HepG2 (cell line): Measurements from ENCODE around the gene MLNR. TPM values are rescaled to one million over a fixed set of nuclear protein-coding genes. Genes with fewer than 3 reads are reported as not detected.

Experiments
- ATAC-seq: fragments of 200-7000 bp; cut with Tn5 transposase; 3 replicates; pipeline ENCODE4 v1.9.1; 2020; ENCODE audit warnings: mild to moderate bottlenecking, moderate library complexity
- BruUV-seq: library from RNA; stranded (reverse); fragments of 400-500 nt; replicated peaks from 2 replicates; lab custom pipeline; 2021; lab: Mats Ljungman, UMichigan
- CTCF ChIA-PET: fragments of 300-600 bp; formaldehyde crosslinking; extraction: SDS; loops from one replicate; lab custom pipeline; 2021; ENCODE audit warnings: low total read pairs, inconsistent platforms, low intra/inter-chr PET ratio; lab: Yijun Ruan, JAX
- POLR2A ChIA-PET: fragments of 350-600 bp; sonication (Branson Sonifier 250); formaldehyde crosslinking; loops from one replicate; lab custom pipeline; 2020; ENCODE audit warnings: antibody characterized with exemption, inconsistent platforms; lab: Yijun Ruan, JAX
- DNase-seq: peaks from one replicate; pipeline ENCODE4 v3.0.0-alpha.2; 2015; ENCODE audit warnings: low spot score
- FAIRE-seq: peaks from 3 replicates; lab custom pipeline; 2011; peaks lifted over from hg19 to GRCh38; lab: Jason Lieb, UNC
- H2AFZ ChIP-seq: one replicate; pipeline ENCODE4 v1.6.1; 2011; ENCODE audit warnings: low read length, inconsistent platforms
- H3K27ac ChIP-seq: fragments of 300-600 bp; 3 replicates; pipeline ENCODE4 v1.8.0; 2011; ENCODE audit warnings: mixed run types, mild to moderate bottlenecking, mixed read lengths, low read length, inconsistent platforms; ENCODE audit not compliant: insufficient read depth; ENCODE audit errors: extremely low read length
- H3K27me3 ChIP-seq, 2 experiments: fragments of 200-600 bp in 1 of 2; 2 replicates in 1 of 2; 3 replicates in 1 of 2; pipeline versions ENCODE4 v1.6.0 to v1.8.0; 2011; ENCODE audit warnings: low read length in 2 of 2, mild to moderate bottlenecking in 2 of 2, moderate library complexity in 2 of 2, inconsistent platforms in 1 of 2; ENCODE audit not compliant: insufficient read depth in 2 of 2, control insufficient read depth in 1 of 2
- H3K36me3 ChIP-seq, 2 experiments: fragments of 200-600 bp in 1 of 2; replicated peaks in 1 of 2; 2 replicates in 1 of 2; 3 replicates in 1 of 2; pipeline versions ENCODE4 v1.5.1 to v1.8.0; 2011; ENCODE audit warnings: low read length in 2 of 2, inconsistent platforms in 1 of 2; ENCODE audit not compliant: insufficient read depth in 2 of 2, control insufficient read depth in 1 of 2
- H3K4me1 ChIP-seq: 2 replicates; pipeline ENCODE4 v1.5.1; 2012; ENCODE audit warnings: low read length, inconsistent platforms; ENCODE audit not compliant: insufficient read depth
- H3K4me2 ChIP-seq: 2 replicates; pipeline ENCODE4 v1.6.0; 2011; ENCODE audit warnings: low read depth, low read length, inconsistent platforms
- H3K4me3 ChIP-seq, 3 experiments: fragments of 200-600 bp in 1 of 3; sonication (generic), shearing (Covaris generic) in 1 of 3; replicated peaks in 1 of 3; 2 replicates each; pipeline ENCODE4 v1.5.1; 2011 to 2016; ENCODE audit warnings: low read length in 3 of 3, inconsistent platforms in 2 of 3, low read depth in 2 of 3, mild to moderate bottlenecking in 2 of 3, control low read depth in 1 of 3, mixed read lengths in 1 of 3; ENCODE audit not compliant: insufficient read depth in 1 of 3
- H3K79me2 ChIP-seq: one replicate; pipeline ENCODE4 v1.6.1; 2011; ENCODE audit warnings: low read length, inconsistent platforms; ENCODE audit not compliant: insufficient read depth
- H3K9ac ChIP-seq: 2 replicates; pipeline ENCODE4 v1.6.0; 2011; ENCODE audit warnings: mild to moderate bottlenecking, low read depth, low read length, inconsistent platforms; ENCODE audit not compliant: insufficient read depth
- H3K9me3 ChIP-seq: 2 replicates; pipeline ENCODE4 v1.5.1; 2012; ENCODE audit warnings: mild to moderate bottlenecking, low read length
- H4K20me1 ChIP-seq: 2 replicates; pipeline ENCODE4 v1.6.0; 2011; ENCODE audit warnings: inconsistent platforms, mild to moderate bottlenecking, low read length, moderate library complexity; ENCODE audit not compliant: insufficient read depth
- ARNTL ChIP-seq: sonication (generic); formaldehyde crosslinking; IDR thresholded peaks from 2 replicates; pipeline ENCODE4 v1.4.0; 2020; ENCODE audit warnings: mild to moderate bottlenecking, missing genetic modification reagents
- CHCHD3 ChIP-seq: sonication (generic); formaldehyde crosslinking; IDR thresholded peaks from 2 replicates; pipeline ENCODE4 v1.8.0; 2022; ENCODE audit warnings: mild to moderate bottlenecking, missing genetic modification reagents, moderate library complexity
- ETV6 ChIP-seq: sonication (generic); formaldehyde crosslinking; conservative IDR thresholded peaks from 2 replicates; pipeline ENCODE4 v1.4.0; 2020; ENCODE audit warnings: missing genetic modification reagents
- FOSL2 ChIP-seq: sonication (generic); formaldehyde crosslinking; IDR thresholded peaks from 2 replicates; pipeline ENCODE4 v1.4.0; 2020; ENCODE audit warnings: missing genetic modification reagents
- KDM1A ChIP-seq: IDR thresholded peaks from 2 replicates; pipeline ENCODE4 v1.6.1; 2016; ENCODE audit warnings: missing compliant biosample characterization
- KLF15 ChIP-seq: sonication (generic); formaldehyde crosslinking; IDR thresholded peaks from 2 replicates; pipeline ENCODE4 v1.8.1; 2023; ENCODE audit warnings: borderline replicate concordance, mild to moderate bottlenecking, inconsistent platforms, missing genetic modification reagents, mixed read lengths
- NCOA2 ChIP-seq: sonication (generic); formaldehyde crosslinking; IDR thresholded peaks from 2 replicates; pipeline ENCODE4 v1.8.0; 2022; ENCODE audit warnings: inconsistent platforms
- TAF1 ChIP-seq: sonication (generic); formaldehyde crosslinking; IDR thresholded peaks from 2 replicates; pipeline ENCODE4 v1.4.0; 2020; ENCODE audit warnings: missing genetic modification reagents
- TBL1XR1 ChIP-seq: fragments of 150-350 bp; IDR thresholded peaks from 2 replicates; pipeline ENCODE4 v1.6.1; 2014; ENCODE audit warnings: borderline replicate concordance, low read length; ENCODE audit not compliant: partially characterized antibody
- ZBTB3 ChIP-seq: sonication (generic); formaldehyde crosslinking; IDR thresholded peaks from 2 replicates; pipeline ENCODE4 v1.4.0; 2020; ENCODE audit warnings: low read depth, mild to moderate bottlenecking, moderate library complexity, missing genetic modification reagents, borderline replicate concordance
- ZNF17 ChIP-seq: sonication (generic); formaldehyde crosslinking; IDR thresholded peaks from 2 replicates; pipeline ENCODE4 v1.5.0; 2020; ENCODE audit warnings: mild to moderate bottlenecking, missing genetic modification reagents
- ZNF282 ChIP-seq: fragments of 450-650 bp; IDR thresholded peaks from 2 replicates; pipeline ENCODE4 v1.6.1; 2018; ENCODE audit not compliant: partially characterized antibody
- ZNF431 ChIP-seq: sonication (generic); formaldehyde crosslinking; IDR thresholded peaks from 2 replicates; pipeline ENCODE4 v1.9.0; 2022; ENCODE audit warnings: missing genetic modification reagents, low read depth, mild to moderate bottlenecking, borderline replicate concordance
- ZNF441 ChIP-seq: sonication (generic); formaldehyde crosslinking; IDR thresholded peaks from 2 replicates; pipeline ENCODE4 v1.7.0; 2021; ENCODE audit warnings: missing genetic modification reagents, borderline replicate concordance
- ZNF737 ChIP-seq: sonication (generic); formaldehyde crosslinking; IDR thresholded peaks from 2 replicates; pipeline ENCODE4 v1.5.0; 2020; ENCODE audit warnings: missing genetic modification reagents, mild to moderate bottlenecking, borderline replicate concordance
- WGBS: methylation state at CpG from one replicate; pipeline ENCODE4 v1.1.6; 2017; ENCODE audit warnings: low lambda C conversion rate; 5-methylcytosine and 5-hydroxymethylcytosine counted together
- in situ Hi-C: cut with HindIII; loops from 2 replicates; pipeline ENCODE4 v1.10.0; 2017; ENCODE audit warnings: low pct_unique_long_range_greater_than_20kb; ENCODE audit not compliant: extremely low pct_ligation_motif_present
- intact Hi-C: fragments of 100-400 bp; cut with micrococcal nuclease; formaldehyde crosslinking; loops from one replicate; pipeline ENCODE4 v1.10.0; 2022; ENCODE audit not compliant: unreplicated experiment
- polyA plus RNA-seq, 8 experiments: library from polyadenylated mRNA; depleted of rRNA in 3 of 8; stranded (reverse) in 7 of 8; unstranded in 1 of 8; fragments of >200 nt; fragmentation: Illumina TruSeq in 4 of 8; extraction: Trizol in 4 of 8; gene quantifications; 2 replicates each; pipeline versions ENCODE4 v1.2.1 to v1.2.3, GENCODE V29; 2011 to 2016; ENCODE audit warnings: low read depth in 4 of 8, missing spikeins in 1 of 8, mixed read lengths in 1 of 8; ENCODE audit not compliant: insufficient read depth in 1 of 8
- total RNA-seq, 5 experiments: library from RNA; depleted of rRNA; stranded (reverse); fragments of >200 nt; fragmentation: Illumina TruSeq; extraction: Trizol; gene quantifications; 2 replicates each; pipeline ENCODE4 v1.2.3, GENCODE V29; 2016; ENCODE audit warnings: low read depth in 1 of 5
- TF ChIP-seq, protein P1 (sequence below): sonication (generic); formaldehyde crosslinking; IDR thresholded peaks from 2 replicates; pipeline ENCODE4 v1.4.0; 2020; ENCODE audit warnings: low read depth, mild to moderate bottlenecking, missing genetic modification reagents
- TF ChIP-seq, protein P2 (sequence below): sonication (generic); formaldehyde crosslinking; IDR thresholded peaks from 2 replicates; pipeline ENCODE4 v1.4.0; 2020; ENCODE audit warnings: missing genetic modification reagents
- TF ChIP-seq, protein P3 (sequence below): sonication (generic); formaldehyde crosslinking; IDR thresholded peaks from 2 replicates; pipeline ENCODE4 v1.5.0; 2020; ENCODE audit warnings: missing genetic modification reagents
- TF ChIP-seq, protein P4 (sequence below): IDR thresholded peaks from 2 replicates; pipeline ENCODE4 v1.6.1; 2012; ENCODE audit warnings: inconsistent platforms
- TF ChIP-seq, protein P5 (sequence below): IDR thresholded peaks from 2 replicates; pipeline ENCODE4 v1.6.1; 2016; ENCODE audit warnings: control low read depth

MLNR gene
- total and polyA plus RNA-seq, 2 of the 13 experiments (the other 11 are each of a cell fraction or from before 2014, with no cell fraction given): 0.46 TPM; not detected in 1

DNA sequence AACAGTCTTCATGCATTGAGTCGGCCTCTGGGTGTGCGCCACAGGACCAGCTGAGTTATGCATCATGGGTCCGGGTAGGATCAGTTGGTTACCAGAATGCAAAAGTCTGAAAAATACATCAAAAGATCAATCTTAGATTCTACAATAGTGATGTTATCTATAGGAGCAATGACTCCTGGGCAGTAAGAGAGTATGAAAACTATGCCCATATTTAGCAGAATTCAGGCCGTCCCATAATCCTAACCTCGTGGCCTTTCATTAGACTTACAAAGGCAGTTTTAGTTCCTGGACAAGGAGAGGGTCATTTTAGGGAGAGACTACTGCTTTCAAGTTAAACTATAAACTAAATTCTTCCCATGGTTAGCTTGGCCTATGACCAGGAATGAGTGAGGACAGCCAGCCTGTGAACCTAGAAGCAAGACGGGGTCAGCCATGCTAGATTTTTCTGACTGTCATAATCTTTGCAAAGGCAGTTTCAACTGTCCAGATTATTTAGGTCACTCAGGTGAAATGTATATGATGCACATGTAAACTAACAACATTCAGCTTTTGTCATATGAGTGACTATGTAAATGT lies 15.8 kb downstream of the MLNR start:
- Histone ChIP-seq H3K4me2 (no peak overlapping the region), H2AFZ (no peak overlapping the region), H4K20me1 (no peaks in the 10 kb centered on the region), H3K27me3 (no peaks in the 10 kb centered on the region), H3K27ac (no peak overlapping the region), H3K4me3 (no peak overlapping the region), H3K36me3 (no peaks in the 10 kb centered on the region), H3K9me3 (no peaks in the 10 kb centered on the region), H3K79me2 (no peaks in the 10 kb centered on the region), H3K9ac (no peak overlapping the region), H3K4me1 (no peaks in the 10 kb centered on the region)
- POLR2A ChIA-PET: interaction anchor here (1.9 kb wide), 1 partner anchor 12 kb away, joined by 7 read pairs; the partner anchor contains the start of gene CDADC1
- CTCF ChIA-PET: no interaction called here
- no TSS peak for BruUV-seq
- FAIRE-seq (no peak), ATAC-seq (no peak), DNase-seq (no peak)
- in situ Hi-C loops (no loop called here), intact Hi-C loops (no loop called here)
- WGBS: 59% methylated on average over 6 of the region's 6 CpGs
- TF ChIP-seq ZNF17 (CRISPR knock-in tag) (no peak), ZNF282 (no peak), NCOA2 (CRISPR knock-in tag) (no peak), ZNF441 (no peak), KLF15 (CRISPR knock-in tag) (no peak), ZBTB3 (CRISPR knock-in tag) (no peak), TBL1XR1 (no peak), TAF1 (CRISPR knock-in tag) (no peak), CHCHD3 (CRISPR knock-in tag) (no peak), ZNF431 (CRISPR knock-in tag) (no peak), ARNTL (CRISPR knock-in tag) (no peak), KDM1A (CRISPR knock-in tag) (no peak), ETV6 (no peak), FOSL2 (no peak), ZNF737 (CRISPR knock-in tag) (no peak)
- TF ChIP-seq, protein P1, sequence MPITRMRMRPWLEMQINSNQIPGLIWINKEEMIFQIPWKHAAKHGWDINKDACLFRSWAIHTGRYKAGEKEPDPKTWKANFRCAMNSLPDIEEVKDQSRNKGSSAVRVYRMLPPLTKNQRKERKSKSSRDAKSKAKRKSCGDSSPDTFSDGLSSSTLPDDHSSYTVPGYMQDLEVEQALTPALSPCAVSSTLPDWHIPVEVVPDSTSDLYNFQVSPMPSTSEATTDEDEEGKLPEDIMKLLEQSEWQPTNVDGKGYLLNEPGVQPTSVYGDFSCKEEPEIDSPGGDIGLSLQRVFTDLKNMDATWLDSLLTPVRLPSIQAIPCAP (CRISPR knock-in tag): no peak
- TF ChIP-seq, protein P2, sequence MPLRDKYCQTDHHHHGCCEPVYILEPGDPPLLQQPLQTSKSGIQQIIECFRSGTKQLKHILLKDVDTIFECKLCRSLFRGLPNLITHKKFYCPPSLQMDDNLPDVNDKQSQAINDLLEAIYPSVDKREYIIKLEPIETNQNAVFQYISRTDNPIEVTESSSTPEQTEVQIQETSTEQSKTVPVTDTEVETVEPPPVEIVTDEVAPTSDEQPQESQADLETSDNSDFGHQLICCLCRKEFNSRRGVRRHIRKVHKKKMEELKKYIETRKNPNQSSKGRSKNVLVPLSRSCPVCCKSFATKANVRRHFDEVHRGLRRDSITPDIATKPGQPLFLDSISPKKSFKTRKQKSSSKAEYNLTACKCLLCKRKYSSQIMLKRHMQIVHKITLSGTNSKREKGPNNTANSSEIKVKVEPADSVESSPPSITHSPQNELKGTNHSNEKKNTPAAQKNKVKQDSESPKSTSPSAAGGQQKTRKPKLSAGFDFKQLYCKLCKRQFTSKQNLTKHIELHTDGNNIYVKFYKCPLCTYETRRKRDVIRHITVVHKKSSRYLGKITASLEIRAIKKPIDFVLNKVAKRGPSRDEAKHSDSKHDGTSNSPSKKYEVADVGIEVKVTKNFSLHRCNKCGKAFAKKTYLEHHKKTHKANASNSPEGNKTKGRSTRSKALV (CRISPR knock-in tag): no peak
- TF ChIP-seq, protein P3, sequence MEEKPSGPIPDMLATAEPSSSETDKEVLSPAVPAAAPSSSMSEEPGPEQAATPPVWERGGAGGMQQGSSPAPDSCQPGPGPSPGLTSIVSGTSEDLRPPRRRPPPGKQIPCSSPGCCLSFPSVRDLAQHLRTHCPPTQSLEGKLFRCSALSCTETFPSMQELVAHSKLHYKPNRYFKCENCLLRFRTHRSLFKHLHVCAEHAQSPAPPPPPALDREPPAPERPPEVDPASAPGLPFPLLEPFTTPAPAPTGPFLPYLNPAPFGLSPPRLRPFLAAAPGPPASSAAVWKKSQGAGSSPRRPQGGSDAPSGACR (CRISPR knock-in tag): no peak
- TF ChIP-seq, protein P4, sequence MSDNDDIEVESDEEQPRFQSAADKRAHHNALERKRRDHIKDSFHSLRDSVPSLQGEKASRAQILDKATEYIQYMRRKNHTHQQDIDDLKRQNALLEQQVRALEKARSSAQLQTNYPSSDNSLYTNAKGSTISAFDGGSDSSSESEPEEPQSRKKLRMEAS: no peak
- TF ChIP-seq, protein P5, sequence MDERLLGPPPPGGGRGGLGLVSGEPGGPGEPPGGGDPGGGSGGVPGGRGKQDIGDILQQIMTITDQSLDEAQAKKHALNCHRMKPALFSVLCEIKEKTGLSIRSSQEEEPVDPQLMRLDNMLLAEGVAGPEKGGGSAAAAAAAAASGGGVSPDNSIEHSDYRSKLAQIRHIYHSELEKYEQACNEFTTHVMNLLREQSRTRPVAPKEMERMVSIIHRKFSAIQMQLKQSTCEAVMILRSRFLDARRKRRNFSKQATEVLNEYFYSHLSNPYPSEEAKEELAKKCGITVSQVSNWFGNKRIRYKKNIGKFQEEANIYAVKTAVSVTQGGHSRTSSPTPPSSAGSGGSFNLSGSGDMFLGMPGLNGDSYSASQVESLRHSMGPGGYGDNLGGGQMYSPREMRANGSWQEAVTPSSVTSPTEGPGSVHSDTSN (CRISPR knock-in tag): no peak
